ENCODE results near the gene KRT14.
"Not testable (repeated sequence)": the region's sequence is repeated elsewhere in the genome, so short reads cannot be mapped to it uniquely, and the experiment has no call there.

Gene KRT14

GRCh38 chr17:41623184-41623861 lies 36.6 kb upstream of the KRT14 start:
- DNase-seq (ENCODE audit: low read depth in 2 of 2), result not testable (repeated sequence)

- DNase-seq (ENCODE audit: low read depth in 2 of 2), result not testable (repeated sequence)
These were observed 35.9 kb upstream of the KRT14 start for GRCh38 chr17:41622340-41623183.

DNA sequence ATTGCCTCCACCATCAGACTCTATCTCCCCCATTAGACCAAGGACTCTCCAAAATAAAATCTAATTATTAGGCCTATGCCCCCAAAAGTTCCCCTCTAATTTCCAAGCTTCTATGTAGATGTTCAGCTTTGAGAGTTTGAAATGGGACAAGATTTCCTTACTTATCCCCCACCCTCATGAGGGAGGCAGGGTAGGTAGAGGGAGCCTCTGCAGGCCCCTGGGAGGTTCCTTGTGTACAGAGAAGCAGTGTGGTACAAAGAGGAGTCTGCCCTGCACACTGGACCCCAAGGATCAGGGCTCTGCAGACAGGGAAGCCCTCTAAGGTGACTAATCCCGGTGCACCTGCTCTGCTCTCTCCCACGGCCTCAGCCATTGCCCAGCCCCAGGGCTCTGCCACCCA lies 35.2 kb upstream of the KRT14 start:
- no peak for DNase-seq (ENCODE audit: low read depth in 2 of 2)

DNA sequence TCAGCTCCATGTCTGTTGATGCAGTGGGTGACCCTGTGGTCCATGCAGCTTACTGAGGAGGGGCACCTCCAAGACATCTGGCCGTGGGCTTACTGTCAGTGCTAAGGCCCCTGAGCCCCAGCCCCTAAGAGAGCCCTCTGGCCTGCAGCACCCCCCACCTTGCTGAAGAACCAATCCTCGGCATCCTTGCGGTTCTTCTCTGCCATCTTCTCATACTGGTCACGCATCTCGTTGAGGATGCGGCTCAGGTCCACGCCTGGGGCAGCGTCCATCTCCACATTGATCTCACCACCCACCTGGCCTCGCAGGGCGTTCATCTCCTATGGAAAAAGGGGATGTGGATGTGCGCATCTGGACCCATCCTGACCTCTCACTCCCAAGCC lies 34.7 kb upstream of the KRT14 start:
- DNase-seq (ENCODE audit: low read depth in 2 of 2), result not testable (repeated sequence)

DNA sequence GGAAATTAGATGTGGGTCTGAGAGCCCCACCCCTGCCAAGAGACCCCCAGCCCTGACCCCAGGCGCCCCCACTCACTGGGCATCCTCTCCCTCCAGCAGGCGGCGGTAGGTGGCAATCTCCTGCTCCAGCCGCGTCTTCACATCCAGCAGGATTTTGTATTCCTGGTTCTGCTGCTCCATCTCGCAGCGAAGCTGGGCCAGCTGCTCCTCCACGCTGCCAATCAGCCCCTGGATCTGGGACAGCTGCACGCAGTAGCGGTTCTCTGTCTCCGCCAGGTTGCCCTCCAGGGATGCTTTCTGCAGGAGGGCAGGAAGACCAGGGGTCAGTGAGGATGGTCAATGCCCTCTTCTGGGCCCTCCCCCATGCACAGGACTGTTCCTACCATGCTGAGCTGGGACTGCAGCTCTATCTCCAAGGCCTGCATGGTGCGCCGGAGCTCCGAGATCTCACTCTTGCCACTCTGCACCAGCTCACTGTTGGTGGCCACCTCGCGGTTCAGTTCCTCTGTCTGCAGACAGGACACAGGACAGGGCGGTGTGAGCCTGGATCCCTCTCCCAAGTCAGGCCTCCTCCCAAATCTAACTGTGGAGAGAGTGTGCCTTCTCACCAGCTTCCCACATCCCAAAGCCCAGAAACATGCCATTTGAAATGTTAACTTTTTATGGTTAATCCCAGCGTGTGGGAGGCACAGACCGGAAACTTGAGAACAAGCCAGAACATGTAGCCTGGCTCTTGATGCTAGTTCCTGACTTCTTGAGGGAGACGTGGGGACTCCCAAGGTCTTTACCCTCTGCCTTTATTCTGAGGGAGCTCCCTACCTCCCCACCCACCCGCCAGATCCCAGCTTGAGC lies 34.1 kb upstream of the KRT14 start:
- DNase-seq (ENCODE audit: low read depth in 2 of 2), result no peak

GRCh38 chr17:41619927-41620582 lies 33.4 kb upstream of the KRT14 start:
- DNase-seq (ENCODE audit: low read depth in 2 of 2), result not testable (repeated sequence)

DNA sequence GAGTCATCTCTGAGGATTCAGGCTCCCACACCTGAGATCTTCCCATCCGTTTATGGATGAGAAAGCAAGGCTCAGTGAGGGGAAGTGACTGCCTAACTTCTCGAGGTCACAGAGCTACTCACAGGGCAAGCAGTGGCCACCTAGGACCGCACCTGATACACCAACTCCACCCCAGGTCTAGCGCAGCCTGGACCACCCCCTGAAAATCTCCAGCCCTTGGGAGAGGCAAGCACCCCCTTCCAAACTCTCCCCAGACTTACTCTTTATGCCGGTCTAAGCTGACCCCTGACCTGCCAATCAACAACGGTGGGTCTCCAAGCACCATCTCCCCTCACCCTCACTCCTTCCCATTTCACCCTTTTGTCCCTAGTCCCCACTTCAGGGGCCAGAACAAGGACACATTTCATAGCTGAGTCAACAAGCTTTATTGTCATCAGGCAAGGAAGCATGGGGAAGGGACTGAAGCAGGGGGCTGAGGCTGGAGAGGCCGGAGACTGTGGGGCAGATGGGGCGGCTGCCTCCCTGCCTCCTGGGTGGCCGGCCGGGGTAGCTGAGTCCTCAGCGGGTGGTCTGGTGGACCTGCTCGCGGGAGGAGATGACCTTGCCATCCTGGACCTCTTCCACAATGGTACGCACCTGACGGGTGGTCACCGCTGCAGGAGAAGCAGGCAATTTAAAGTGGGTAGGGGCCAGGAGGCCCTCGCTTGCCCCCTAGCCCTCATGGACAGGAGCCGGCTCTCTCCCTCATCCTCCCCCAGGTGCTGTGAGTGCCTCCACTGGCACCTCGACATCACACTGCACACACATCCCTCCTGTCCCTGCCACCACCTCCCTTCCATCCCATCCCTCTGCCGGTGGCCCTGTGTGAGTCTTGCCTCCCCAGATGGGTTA lies 32.6 kb upstream of the KRT14 start:
- no peak for DNase-seq (ENCODE audit: low read depth in 2 of 2)

- DNase-seq (ENCODE audit: low read depth in 2 of 2), result no peak
These were observed 31.8 kb upstream of the KRT14 start for GRCh38 chr17:41618341-41619035.

DNA sequence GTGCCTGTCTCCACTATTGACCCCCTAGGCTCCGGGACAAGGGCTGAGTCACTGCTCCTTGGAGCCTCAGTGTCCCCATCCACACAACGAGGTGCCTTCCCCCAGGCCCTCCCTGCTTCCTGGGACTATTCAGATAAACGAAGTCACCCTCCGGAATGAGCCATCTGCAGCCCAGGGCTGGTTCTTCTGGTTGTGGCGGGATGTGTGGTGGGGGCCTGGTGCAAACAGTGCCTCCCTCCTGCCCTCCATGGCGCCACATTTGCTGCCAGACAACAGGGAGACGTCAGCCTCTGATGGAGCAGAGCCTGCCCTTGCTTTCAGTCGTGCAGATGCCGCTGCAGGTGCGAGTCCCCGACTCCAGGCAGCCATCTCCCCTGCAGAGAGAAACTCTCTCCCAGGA lies 31.0 kb upstream of the KRT14 start:
- no peak for DNase-seq (ENCODE audit: low read depth in 2 of 2)

DNA sequence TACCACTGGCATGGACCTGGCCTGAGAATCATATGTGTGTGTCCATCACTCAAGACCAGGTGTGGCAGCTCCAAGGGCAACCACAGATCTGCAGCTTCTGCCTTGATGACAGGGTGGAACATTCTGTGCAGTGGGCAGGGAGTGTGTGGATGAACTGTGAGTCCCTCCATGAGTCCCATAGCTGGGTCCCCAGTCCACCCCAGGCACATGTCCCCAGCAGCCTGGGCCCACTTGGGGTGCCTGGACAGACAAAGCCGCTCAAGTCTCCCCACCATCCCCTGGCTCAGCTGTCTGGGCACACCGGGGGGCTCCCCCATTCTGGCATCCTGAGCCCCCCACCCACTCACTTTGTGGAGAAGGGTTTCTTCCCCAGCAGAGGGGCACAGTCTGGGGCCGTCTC lies 30.4 kb upstream of the KRT14 start:
- no peak for DNase-seq (ENCODE audit: low read depth in 2 of 2)

DNA sequence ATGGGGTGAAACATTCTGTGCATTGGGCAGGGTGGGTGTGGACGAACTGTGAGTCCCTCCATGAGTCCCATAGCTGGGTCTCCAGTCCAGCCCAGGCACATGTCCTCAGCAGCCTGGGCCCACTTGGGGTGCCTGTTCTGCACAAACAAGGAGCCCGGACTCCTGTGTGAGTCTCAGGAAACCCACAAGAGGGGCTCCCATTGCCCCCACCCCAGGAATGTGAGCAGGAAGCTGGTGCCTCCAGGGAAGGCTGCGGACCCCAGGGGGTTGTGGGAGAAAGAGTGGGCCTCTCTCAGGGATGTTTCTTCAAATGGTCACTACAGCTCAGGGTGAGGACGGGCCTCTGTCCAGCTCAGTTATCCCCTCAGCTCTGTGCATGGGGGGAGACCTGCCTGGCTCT lies 29.8 kb upstream of the KRT14 start:
- DNase-seq (ENCODE audit: low read depth in 2 of 2), result not testable (repeated sequence)

GRCh38 chr17:41615454-41615853 lies 28.8 kb upstream of the KRT14 start:
- no peak for DNase-seq (ENCODE audit: low read depth in 2 of 2)

DNA sequence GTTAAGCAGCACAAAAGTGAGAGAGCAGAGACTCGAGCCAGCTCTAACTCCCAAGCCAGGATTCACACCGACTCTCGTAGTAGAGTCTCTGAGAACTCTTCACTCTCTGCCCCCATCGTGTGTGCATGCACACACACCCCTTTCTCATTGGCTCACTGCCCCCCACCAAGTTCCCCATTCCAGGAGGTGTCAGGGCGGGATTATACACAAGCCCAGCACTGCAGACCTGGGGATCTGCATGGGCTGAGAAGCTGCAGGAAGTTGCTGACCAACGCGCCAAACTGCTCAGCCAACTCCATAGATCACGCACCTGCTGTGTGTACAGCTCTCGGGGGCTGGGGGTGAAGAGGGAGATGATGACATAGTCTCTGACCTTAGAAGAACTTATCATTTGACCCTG lies 28.1 kb upstream of the KRT14 start:
- not testable (repeated sequence) for DNase-seq (ENCODE audit: low read depth in 2 of 2)

- DNase-seq (ENCODE audit: low read depth in 2 of 2), result no peak
These were observed 27.4 kb upstream of the KRT14 start for GRCh38 chr17:41614098-41614497.

GRCh38 chr17:41613277-41614082 lies 26.8 kb upstream of the KRT14 start:
- DNase-seq (ENCODE audit: low read depth in 2 of 2), result no peak

GRCh38 chr17:41612376-41613160 lies 25.9 kb upstream of the KRT14 start, which contains the start of gene KRT16:
KRT16 (minus strand) TSS chr17:41612767; CDS start chr17:41612688, 79 bp downstream.
- not testable (repeated sequence) for DNase-seq (ENCODE audit: low read depth in 2 of 2)

DNA sequence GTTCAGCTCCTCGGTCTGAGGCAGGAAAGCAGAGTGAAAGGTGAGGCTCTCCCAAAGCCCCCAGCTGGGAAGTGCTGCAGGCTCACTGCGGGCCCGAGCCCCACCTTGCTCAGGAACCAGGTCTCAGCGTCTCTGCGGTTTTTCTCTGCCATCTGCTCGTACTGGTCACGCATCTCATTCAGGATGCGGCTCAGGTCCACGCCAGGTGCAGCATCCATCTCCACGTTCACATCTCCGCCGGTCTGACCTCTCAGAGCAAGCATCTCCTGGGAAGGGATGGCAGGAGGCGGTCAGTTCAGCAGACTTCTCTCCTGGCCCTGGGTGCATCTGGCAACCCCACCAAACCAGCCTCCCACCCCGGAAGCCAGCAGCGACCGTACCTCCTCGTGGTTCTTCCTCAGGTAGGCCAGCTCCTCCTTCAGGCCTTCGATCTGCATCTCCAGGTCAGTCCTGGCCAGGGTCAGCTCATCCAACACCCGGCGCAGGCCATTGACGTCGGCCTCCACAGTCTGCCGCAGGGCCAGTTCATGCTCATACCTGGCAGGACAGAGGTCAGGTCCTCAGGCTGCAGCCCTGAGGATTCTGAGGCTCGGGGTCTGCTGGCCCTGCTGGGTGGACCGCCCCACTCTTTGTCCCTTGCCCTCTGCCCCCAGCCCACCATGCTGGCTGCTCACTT lies 24.4 kb upstream of the KRT14 start:
- DNase-seq (ENCODE audit: low read depth in 2 of 2), result no peak

- not testable (repeated sequence) for DNase-seq (ENCODE audit: low read depth in 2 of 2)
These were observed 23.4 kb upstream of the KRT14 start for GRCh38 chr17:41610061-41610517.
